GM10266 (cell line): Measurements from ENCODE around the gene NOM1.

Experiments
- DNase-seq: peaks from one replicate; pipeline ENCODE4 v3.0.0; 2012; ENCODE audit errors: extremely low spot score
- CTCF ChIP-seq: IDR thresholded peaks from 2 replicates; pipeline ENCODE4 v1.5.1; 2012; ENCODE audit warnings: mild to moderate bottlenecking, low read depth; ENCODE audit not compliant: control insufficient read depth, insufficient read depth; ENCODE audit errors: missing control alignments

Gene NOM1

GRCh38 chr7:157013101-157013500 lies 63.6 kb downstream of the NOM1 start:
- no peak for TF ChIP-seq CTCF

GRCh38 chr7:157013602-157014549 lies 64.4 kb downstream of the NOM1 start:
- DNase-seq, result no peak
- no peak for TF ChIP-seq CTCF

More at GRCh38 chr7:157013101-157013500, 63.6 kb downstream of the NOM1 start:
- DNase-seq, result no peak

GRCh38 chr7:157014635-157015555 lies 65.4 kb downstream of the NOM1 start:
- TF ChIP-seq CTCF, result no peak
- DNase-seq, result no peak

- TF ChIP-seq CTCF, result no peak
- no peak for DNase-seq
Observed at GRCh38 chr7:157016024-157016351, 66.5 kb downstream of the NOM1 start.

- peak; percentile 82 for DNase-seq
- TF ChIP-seq CTCF, result no peak
Observed at GRCh38 chr7:157016352-157017041, 67.0 kb downstream of the NOM1 start.

- no peak for DNase-seq
- TF ChIP-seq CTCF, result no peak
Observed at GRCh38 chr7:157017149-157017548, 67.6 kb downstream of the NOM1 start.
